Uterus (tissue), 2 donors: ENCODE results near the gene TFPI2.

Experiments
- POLR2A ChIP-seq, 2 donors: fragments of 450-650 bp; IDR thresholded peaks; one replicate each; pipeline ENCODE4 v1.6.1; 2016; ENCODE audit warnings: antibody characterized with exemption in 2 of 2, mild to moderate bottlenecking in 1 of 2, moderate library complexity in 1 of 2
- TF ChIP-seq, protein P1 (sequence below), 4 experiments: fragments of 200-600 bp in 2 of 4; fragments of 450-650 bp in 2 of 4; sonication (generic) in 2 of 4; IDR thresholded peaks; one replicate each; pipeline ENCODE4 v1.5.1; 2016 to 2019; ENCODE audit warnings: antibody characterized with exemption in 4 of 4, mild to moderate bottlenecking in 2 of 4, moderate library complexity in 1 of 4

DNA sequence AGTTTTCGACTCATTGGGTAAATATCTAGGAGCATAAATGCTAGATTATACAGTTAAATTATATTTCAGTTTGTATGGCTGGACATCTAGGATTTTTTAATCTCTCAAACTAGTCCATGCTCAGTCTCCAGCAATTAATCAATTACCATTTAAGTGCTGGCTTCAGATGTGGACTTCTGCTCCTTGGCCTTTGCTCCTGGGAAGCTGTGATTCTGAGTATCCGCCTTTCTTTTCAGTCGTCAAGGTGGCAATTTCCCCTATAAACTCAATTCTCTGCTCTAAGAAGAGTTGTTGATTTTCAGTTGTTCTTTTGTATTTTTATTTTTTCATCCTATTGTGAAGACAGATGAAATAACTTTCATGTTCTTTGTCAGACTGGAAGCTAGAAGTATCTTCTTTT is 23.7 kb downstream of the TFPI2 start:
- TF ChIP-seq POLR2A (IDR thresholded peaks at IDR 0.05): no peak
- TF ChIP-seq, protein P1, sequence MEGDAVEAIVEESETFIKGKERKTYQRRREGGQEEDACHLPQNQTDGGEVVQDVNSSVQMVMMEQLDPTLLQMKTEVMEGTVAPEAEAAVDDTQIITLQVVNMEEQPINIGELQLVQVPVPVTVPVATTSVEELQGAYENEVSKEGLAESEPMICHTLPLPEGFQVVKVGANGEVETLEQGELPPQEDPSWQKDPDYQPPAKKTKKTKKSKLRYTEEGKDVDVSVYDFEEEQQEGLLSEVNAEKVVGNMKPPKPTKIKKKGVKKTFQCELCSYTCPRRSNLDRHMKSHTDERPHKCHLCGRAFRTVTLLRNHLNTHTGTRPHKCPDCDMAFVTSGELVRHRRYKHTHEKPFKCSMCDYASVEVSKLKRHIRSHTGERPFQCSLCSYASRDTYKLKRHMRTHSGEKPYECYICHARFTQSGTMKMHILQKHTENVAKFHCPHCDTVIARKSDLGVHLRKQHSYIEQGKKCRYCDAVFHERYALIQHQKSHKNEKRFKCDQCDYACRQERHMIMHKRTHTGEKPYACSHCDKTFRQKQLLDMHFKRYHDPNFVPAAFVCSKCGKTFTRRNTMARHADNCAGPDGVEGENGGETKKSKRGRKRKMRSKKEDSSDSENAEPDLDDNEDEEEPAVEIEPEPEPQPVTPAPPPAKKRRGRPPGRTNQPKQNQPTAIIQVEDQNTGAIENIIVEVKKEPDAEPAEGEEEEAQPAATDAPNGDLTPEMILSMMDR (IDR thresholded peaks at IDR 0.05): no peak
